OCI-LY7 (cell line): ENCODE results near the gene NIT1. TPM values are rescaled to one million over a fixed set of nuclear protein-coding genes. Genes with fewer than 3 reads are reported as not detected.

ENCODE experiments used
- BruUV-seq: library from RNA; stranded (reverse); fragments of 400-500 nt; replicated peaks from 2 replicates; lab custom pipeline; 2021; lab: Mats Ljungman, UMichigan
- CTCF ChIA-PET: fragments of 300-600 bp; sonication (Branson Sonifier 250); formaldehyde crosslinking; loops from one replicate; lab custom pipeline; 2022; ENCODE audit warnings: antibody characterized with exemption; ENCODE audit not compliant: unreplicated experiment; lab: Charles Lee
- POLR2A ChIA-PET: fragments of 300-600 bp; sonication (Branson Sonifier 250); formaldehyde crosslinking; loops from one replicate; lab custom pipeline; 2022; ENCODE audit warnings: antibody characterized with exemption; lab: Charles Lee
- DNase-seq: peaks from one replicate; pipeline ENCODE4 v3.0.0-alpha.2; 2015; ENCODE audit warnings: low spot score
- H2AFZ ChIP-seq: fragments of 200-600 bp; sonication (generic), shearing (Covaris generic); 2 replicates; pipeline ENCODE4 v1.6.1; 2014; ENCODE audit warnings: mild to moderate bottlenecking, antibody characterized with exemption, low read length, moderate library complexity
- H3K27ac ChIP-seq: fragments of 200-600 bp; sonication (generic); 2 replicates; pipeline ENCODE4 v1.5.1; 2014; ENCODE audit warnings: mixed run types, low read depth, mild to moderate bottlenecking, moderate library complexity, low read length, inconsistent platforms; ENCODE audit not compliant: poor library complexity, severe bottlenecking
- H3K36me3 ChIP-seq: fragments of 200-600 bp; sonication (generic); 2 replicates; pipeline ENCODE4 v1.6.1; 2014; ENCODE audit warnings: mild to moderate bottlenecking, antibody characterized with exemption, low read length, moderate library complexity, mixed read lengths; ENCODE audit not compliant: insufficient read depth
- H3K4me1 ChIP-seq: fragments of 200-600 bp; sonication (generic); 2 replicates; pipeline ENCODE4 v1.5.1; 2014; ENCODE audit warnings: mild to moderate bottlenecking, low read length; ENCODE audit not compliant: insufficient read depth, poor library complexity, severe bottlenecking
- H3K4me2 ChIP-seq: fragments of 200-600 bp; sonication (generic); 2 replicates; pipeline ENCODE4 v1.6.1; 2014; ENCODE audit warnings: mild to moderate bottlenecking, low read length
- H3K4me3 ChIP-seq: fragments of 200-600 bp; sonication (generic); 2 replicates; pipeline ENCODE4 v1.5.1; 2014; ENCODE audit warnings: mild to moderate bottlenecking, low read depth, low read length; ENCODE audit not compliant: poor library complexity, severe bottlenecking
- H3K79me2 ChIP-seq: fragments of 200-600 bp; sonication (generic); 2 replicates; pipeline ENCODE4 v1.6.1; 2016; ENCODE audit warnings: low read depth, mild to moderate bottlenecking, low read length, moderate library complexity, mixed read lengths; ENCODE audit not compliant: insufficient read depth
- H3K9me2 ChIP-seq: fragments of 200-600 bp; sonication (generic); 2 replicates; pipeline ENCODE4 v1.6.1; 2016; ENCODE audit warnings: mild to moderate bottlenecking, low read length, mixed read lengths; ENCODE audit not compliant: insufficient read depth
- H3K9me3 ChIP-seq: fragments of 200-600 bp; sonication (generic); 2 replicates; pipeline ENCODE4 v1.6.1; 2014; ENCODE audit warnings: mild to moderate bottlenecking, mixed run types, low read length, mixed read lengths
- H4K20me1 ChIP-seq: fragments of 200-600 bp; sonication (generic); 2 replicates; pipeline ENCODE4 v1.6.1; 2014; ENCODE audit warnings: mild to moderate bottlenecking, antibody characterized with exemption, low read length, moderate library complexity, mixed read lengths; ENCODE audit not compliant: insufficient read depth
- EZH2phosphoT487 ChIP-seq: fragments of 200-600 bp; sonication (generic); IDR thresholded peaks from 2 replicates; pipeline ENCODE4 v1.6.1; 2018; ENCODE audit warnings: low read depth, borderline replicate concordance, mild to moderate bottlenecking, mixed run types, antibody characterized with exemption, low read length, moderate library complexity, mixed read lengths
- intact Hi-C: fragments of 100-400 bp; cut with micrococcal nuclease; formaldehyde crosslinking; loops from one replicate; pipeline ENCODE4 v1.10.0; 2022; ENCODE audit not compliant: unreplicated experiment
- total RNA-seq, 2 experiments: library from RNA; depleted of rRNA in 1 of 2; stranded (reverse); fragments of >200 nt in 1 of 2; shearing (Covaris generic) in 1 of 2; gene quantifications; 2 replicates each; pipeline ENCODE4 v1.2.3, GENCODE V29; 2014 to 2022
- TF ChIP-seq, protein P1 (sequence below): fragments of 200-600 bp; sonication (generic); conservative IDR thresholded peaks from 2 replicates; pipeline ENCODE4 v1.5.1; 2014; ENCODE audit warnings: mild to moderate bottlenecking, antibody characterized with exemption, low read length, moderate library complexity, mixed read lengths

NIT1 gene
- total RNA-seq, 2 experiments from 2014 or later, result 42.7 to 46.5 TPM

DNA sequence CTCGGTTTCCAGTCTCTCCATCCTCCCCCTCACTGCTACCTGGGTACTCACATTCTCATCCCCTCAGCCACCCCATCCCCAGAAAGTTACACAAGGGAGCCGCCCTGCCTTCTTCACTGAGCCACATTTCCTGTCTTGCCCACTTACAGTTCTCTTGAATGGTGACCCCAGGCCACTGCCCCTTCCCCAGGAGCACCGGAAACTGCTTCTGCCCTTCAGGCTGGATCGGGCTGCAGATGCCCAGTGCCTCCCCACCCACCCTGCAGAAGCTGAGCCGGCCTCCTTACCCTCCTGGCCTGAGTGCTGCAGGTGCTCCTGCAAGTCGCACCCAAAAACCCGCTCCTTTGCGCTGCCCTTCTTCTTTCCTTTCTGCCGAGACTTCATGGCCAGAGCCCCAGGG lies 48.7 kb upstream of the NIT1 start:
- Histone ChIP-seq H3K4me1 (peaks cover 30% of the 10 kb centered on the region), H3K36me3 (peaks cover 27% of the 10 kb centered on the region), H3K79me2 (peaks cover 48% of the 10 kb centered on the region), H3K4me3 (peak overlapping the region; percentile 96), H2AFZ (peak overlapping the region; percentile 80; the same call in 1 of the 2 replicates), H3K9me2 (no peaks in the 10 kb centered on the region), H3K27ac (peak overlapping the region; percentile 86), H3K4me2 (peak overlapping the region; percentile 99), H4K20me1 (peaks cover 6% of the 10 kb centered on the region; the same call in 1 of the 2 replicates), H3K9me3 (no peaks in the 10 kb centered on the region)
- DNase-seq, result peak; percentile 41
- intact Hi-C loops, result loop anchor here (2.0 kb wide), 2 partner anchors 50 to 86 kb away; partner anchors contain the start of genes NIT1 and PFDN2
- CTCF ChIA-PET, result interaction anchor here (0.6 to 1.1 kb wide), 3 partner anchors 14 to 38 kb away, joined by 3 to 4 read pairs (median 3); no protein-coding TSS in a partner anchor
- no peak for TF ChIP-seq EZH2phosphoT487
- TF ChIP-seq, protein P1, sequence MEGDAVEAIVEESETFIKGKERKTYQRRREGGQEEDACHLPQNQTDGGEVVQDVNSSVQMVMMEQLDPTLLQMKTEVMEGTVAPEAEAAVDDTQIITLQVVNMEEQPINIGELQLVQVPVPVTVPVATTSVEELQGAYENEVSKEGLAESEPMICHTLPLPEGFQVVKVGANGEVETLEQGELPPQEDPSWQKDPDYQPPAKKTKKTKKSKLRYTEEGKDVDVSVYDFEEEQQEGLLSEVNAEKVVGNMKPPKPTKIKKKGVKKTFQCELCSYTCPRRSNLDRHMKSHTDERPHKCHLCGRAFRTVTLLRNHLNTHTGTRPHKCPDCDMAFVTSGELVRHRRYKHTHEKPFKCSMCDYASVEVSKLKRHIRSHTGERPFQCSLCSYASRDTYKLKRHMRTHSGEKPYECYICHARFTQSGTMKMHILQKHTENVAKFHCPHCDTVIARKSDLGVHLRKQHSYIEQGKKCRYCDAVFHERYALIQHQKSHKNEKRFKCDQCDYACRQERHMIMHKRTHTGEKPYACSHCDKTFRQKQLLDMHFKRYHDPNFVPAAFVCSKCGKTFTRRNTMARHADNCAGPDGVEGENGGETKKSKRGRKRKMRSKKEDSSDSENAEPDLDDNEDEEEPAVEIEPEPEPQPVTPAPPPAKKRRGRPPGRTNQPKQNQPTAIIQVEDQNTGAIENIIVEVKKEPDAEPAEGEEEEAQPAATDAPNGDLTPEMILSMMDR, result no peak
- no TSS peak for BruUV-seq
- POLR2A ChIA-PET, result interaction anchor here (0.5 to 3.9 kb wide), 14 partner anchors 9 to 133 kb away, joined by 3 to 42 read pairs (median 5); partner anchors contain the start of genes NDUFS2, NIT1, PFDN2 and TSTD1

DNA sequence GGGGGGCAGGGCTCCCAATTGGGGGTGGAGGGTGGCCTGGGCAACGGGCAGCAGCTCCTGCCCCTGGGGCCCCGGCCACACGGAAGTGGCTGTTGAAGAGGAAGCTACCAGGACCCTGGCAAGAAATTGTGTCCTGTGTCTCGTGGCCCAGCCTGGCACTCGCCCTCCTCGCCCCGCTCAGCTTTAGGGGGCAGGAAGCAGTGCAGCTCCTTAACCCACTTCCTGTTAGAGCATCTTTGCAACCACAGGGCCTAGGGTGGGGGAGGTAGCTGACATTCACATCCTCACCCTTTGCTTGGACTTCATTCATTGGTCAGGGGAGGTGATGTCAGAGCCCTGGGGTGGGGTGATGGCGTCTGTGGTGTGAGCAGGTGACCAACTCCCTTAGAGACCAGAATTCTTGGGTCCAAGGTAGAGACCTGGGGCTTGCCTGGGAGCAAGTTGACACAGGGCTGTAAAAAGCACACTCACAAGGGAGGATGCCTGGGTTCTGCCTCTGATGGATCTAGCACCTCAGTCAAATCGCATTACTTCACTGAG lies 48.1 kb upstream of the NIT1 start, which contains the start of gene ARHGAP30:
Gene ARHGAP30 (minus strand): TSS at position 161 of the 540 bp plus-strand sequence. CDS start 267 bp downstream, outside the sequence.
- Histone ChIP-seq H3K79me2 (peaks cover 45% of the 10 kb centered on the region), H3K4me1 (peaks cover 30% of the 10 kb centered on the region), H3K4me3 (peak within 1 kb of the TSS; percentile 96), H2AFZ (peak within 1 kb of the TSS; percentile 80; the same call in 1 of the 2 replicates), H3K9me3 (no peaks in the 10 kb centered on the region), H3K27ac (peak within 1 kb of the TSS; percentile 86), H3K9me2 (no peaks in the 10 kb centered on the region), H4K20me1 (peaks cover 6% of the 10 kb centered on the region; the same call in 1 of the 2 replicates), H3K36me3 (peaks cover 24% of the 10 kb centered on the region), H3K4me2 (peak within 1 kb of the TSS; percentile 99)
- intact Hi-C loops, result loop anchor here (2.0 kb wide), 2 partner anchors 49 to 85 kb away; partner anchors contain the start of genes NIT1 and PFDN2
- peak; percentile 97 for DNase-seq
- BruUV-seq, result no TSS peak
- CTCF ChIA-PET, result interaction anchor here (0.6 to 1.1 kb wide), 3 partner anchors 15 to 37 kb away, joined by 3 to 4 read pairs (median 3); no protein-coding TSS in a partner anchor
- POLR2A ChIA-PET, result interaction anchor here (0.5 to 3.9 kb wide), 14 partner anchors 12 to 133 kb away, joined by 3 to 42 read pairs (median 5); partner anchors contain the start of genes NDUFS2, NIT1, PFDN2 and TSTD1
- no peak for TF ChIP-seq EZH2phosphoT487
- TF ChIP-seq, protein P1, result no peak
